HepG2 (cell line): ENCODE data around the gene MICOS13. TPM values are rescaled to one million over a fixed set of nuclear protein-coding genes. Genes with fewer than 3 reads are reported as not detected.

Experiments used
- CENPX ChIP-seq: sonication (generic); formaldehyde crosslinking; IDR thresholded peaks from 2 replicates; pipeline ENCODE4 v1.9.0; 2021; ENCODE audit warnings: mild to moderate bottlenecking, missing genetic modification reagents, moderate library complexity
- ERF ChIP-seq: IDR thresholded peaks from 2 replicates; pipeline ENCODE4 v1.6.1; 2018; ENCODE audit warnings: missing biosample characterization, missing genetic modification reagents
- MAZ ChIP-seq, 2 experiments: sonication (generic) in 1 of 2; formaldehyde crosslinking in 1 of 2; IDR thresholded peaks; 2 replicates each; pipeline versions ENCODE4 v1.5.0 to v1.6.1; 2012 to 2020; ENCODE audit warnings: low read depth in 2 of 2, mild to moderate bottlenecking in 2 of 2, borderline replicate concordance in 1 of 2, improper control_type of control experiment in 1 of 2, low read length in 1 of 2, missing genetic modification reagents in 1 of 2, moderate library complexity in 1 of 2
- NFE2L2 ChIP-seq: fragments of 150-350 bp; IDR thresholded peaks from 2 replicates; pipeline ENCODE4 v1.6.1; 2014; ENCODE audit warnings: low read length
- RORA ChIP-seq: sonication (generic); formaldehyde crosslinking; IDR thresholded peaks from 2 replicates; pipeline ENCODE4 v1.5.0; 2020; ENCODE audit warnings: mild to moderate bottlenecking, missing genetic modification reagents, moderate library complexity
- TFDP2 ChIP-seq: sonication (generic); formaldehyde crosslinking; IDR thresholded peaks from 2 replicates; pipeline ENCODE4 v1.4.0; 2020; ENCODE audit warnings: missing genetic modification reagents
- USF2 ChIP-seq, 2 experiments: sonication (generic) in 1 of 2; formaldehyde crosslinking in 1 of 2; IDR thresholded peaks; 2 replicates each; pipeline versions ENCODE4 v1.5.1 to v1.6.1; 2011 to 2020; ENCODE audit warnings: borderline replicate concordance in 1 of 2, low read depth in 1 of 2, low read length in 1 of 2, mild to moderate bottlenecking in 1 of 2, missing genetic modification reagents in 1 of 2, moderate library complexity in 1 of 2
- ZNF274 ChIP-seq: sonication (generic); formaldehyde crosslinking; IDR thresholded peaks from 2 replicates; pipeline ENCODE4 v1.5.1; 2020; ENCODE audit warnings: mild to moderate bottlenecking, missing genetic modification reagents
- ZNF629 ChIP-seq: sonication (generic); formaldehyde crosslinking; conservative IDR thresholded peaks from 2 replicates; pipeline ENCODE4 v1.5.0; 2020; ENCODE audit warnings: missing genetic modification reagents
- polyA plus RNA-seq, 8 experiments: library from polyadenylated mRNA; depleted of rRNA in 3 of 8; stranded (reverse) in 7 of 8; unstranded in 1 of 8; fragments of >200 nt; fragmentation: Illumina TruSeq in 4 of 8; extraction: Trizol in 4 of 8; gene quantifications; 2 replicates each; pipeline versions ENCODE4 v1.2.1 to v1.2.3, GENCODE V29; 2011 to 2016; ENCODE audit warnings: low read depth in 4 of 8, missing spikeins in 1 of 8, mixed read lengths in 1 of 8; ENCODE audit not compliant: insufficient read depth in 1 of 8
- total RNA-seq, 5 experiments: library from RNA; depleted of rRNA; stranded (reverse); fragments of >200 nt; fragmentation: Illumina TruSeq; extraction: Trizol; gene quantifications; 2 replicates each; pipeline ENCODE4 v1.2.3, GENCODE V29; 2016; ENCODE audit warnings: low read depth in 1 of 5
- TF ChIP-seq, protein P1 (sequence below): sonication (generic); formaldehyde crosslinking; IDR thresholded peaks from 2 replicates; pipeline ENCODE4 v1.4.0; 2020; ENCODE audit warnings: missing genetic modification reagents
- TF ChIP-seq, protein P2 (sequence below): conservative IDR thresholded peaks from 2 replicates; pipeline ENCODE4 v1.6.1; 2018; ENCODE audit warnings: missing genetic modification reagents
- TF ChIP-seq, protein P3 (sequence below): sonication (generic); formaldehyde crosslinking; IDR thresholded peaks from 2 replicates; pipeline ENCODE4 v1.4.0; 2020; ENCODE audit warnings: missing genetic modification reagents
- TF ChIP-seq, protein P4 (sequence below): IDR thresholded peaks from 2 replicates; pipeline ENCODE4 v1.6.1; 2016; ENCODE audit warnings: missing biosample characterization, missing genetic modification reagents, low read depth

The MICOS13 gene
- total and polyA plus RNA-seq, 2 of the 13 experiments (the other 11 are each of a cell fraction or from before 2014, with no cell fraction given), result 28.8 to 35.4 TPM

- TF ChIP-seq RORA (CRISPR knock-in tag) (no peak), TFDP2 (CRISPR knock-in tag) (peak; percentile 29; the same call in 1 of the 2 replicates), ERF (peak; percentile 94), ZNF629 (CRISPR knock-in tag) (no peak), USF2 (IDR thresholded peaks at IDR 0.05; ENCODE audit: low read depth, low read length) (no peak), USF2 (CRISPR knock-in tag; IDR thresholded peaks at IDR 0.05; ENCODE audit: borderline replicate concordance) (no peak), NFE2L2 (no peak), MAZ (IDR thresholded peaks at IDR 0.05; ENCODE audit: borderline replicate concordance, low read depth, low read length) (peak; percentile 40; the same call in 1 of the 2 replicates), MAZ (CRISPR knock-in tag; IDR thresholded peaks at IDR 0.05; ENCODE audit: low read depth) (peak; percentile 91), CENPX (no peak), ZNF274 (CRISPR knock-in tag) (peak; percentile 84)
- TF ChIP-seq, protein P1, sequence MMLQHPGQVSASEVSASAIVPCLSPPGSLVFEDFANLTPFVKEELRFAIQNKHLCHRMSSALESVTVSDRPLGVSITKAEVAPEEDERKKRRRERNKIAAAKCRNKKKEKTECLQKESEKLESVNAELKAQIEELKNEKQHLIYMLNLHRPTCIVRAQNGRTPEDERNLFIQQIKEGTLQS, result no peak; the same call in 1 of the 2 replicates
- TF ChIP-seq, protein P2, sequence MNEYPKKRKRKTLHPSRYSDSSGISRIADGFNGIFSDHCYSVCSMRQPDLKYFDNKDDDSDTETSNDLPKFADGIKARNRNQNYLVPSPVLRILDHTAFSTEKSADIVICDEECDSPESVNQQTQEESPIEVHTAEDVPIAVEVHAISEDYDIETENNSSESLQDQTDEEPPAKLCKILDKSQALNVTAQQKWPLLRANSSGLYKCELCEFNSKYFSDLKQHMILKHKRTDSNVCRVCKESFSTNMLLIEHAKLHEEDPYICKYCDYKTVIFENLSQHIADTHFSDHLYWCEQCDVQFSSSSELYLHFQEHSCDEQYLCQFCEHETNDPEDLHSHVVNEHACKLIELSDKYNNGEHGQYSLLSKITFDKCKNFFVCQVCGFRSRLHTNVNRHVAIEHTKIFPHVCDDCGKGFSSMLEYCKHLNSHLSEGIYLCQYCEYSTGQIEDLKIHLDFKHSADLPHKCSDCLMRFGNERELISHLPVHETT, result no peak
- TF ChIP-seq, protein P3, sequence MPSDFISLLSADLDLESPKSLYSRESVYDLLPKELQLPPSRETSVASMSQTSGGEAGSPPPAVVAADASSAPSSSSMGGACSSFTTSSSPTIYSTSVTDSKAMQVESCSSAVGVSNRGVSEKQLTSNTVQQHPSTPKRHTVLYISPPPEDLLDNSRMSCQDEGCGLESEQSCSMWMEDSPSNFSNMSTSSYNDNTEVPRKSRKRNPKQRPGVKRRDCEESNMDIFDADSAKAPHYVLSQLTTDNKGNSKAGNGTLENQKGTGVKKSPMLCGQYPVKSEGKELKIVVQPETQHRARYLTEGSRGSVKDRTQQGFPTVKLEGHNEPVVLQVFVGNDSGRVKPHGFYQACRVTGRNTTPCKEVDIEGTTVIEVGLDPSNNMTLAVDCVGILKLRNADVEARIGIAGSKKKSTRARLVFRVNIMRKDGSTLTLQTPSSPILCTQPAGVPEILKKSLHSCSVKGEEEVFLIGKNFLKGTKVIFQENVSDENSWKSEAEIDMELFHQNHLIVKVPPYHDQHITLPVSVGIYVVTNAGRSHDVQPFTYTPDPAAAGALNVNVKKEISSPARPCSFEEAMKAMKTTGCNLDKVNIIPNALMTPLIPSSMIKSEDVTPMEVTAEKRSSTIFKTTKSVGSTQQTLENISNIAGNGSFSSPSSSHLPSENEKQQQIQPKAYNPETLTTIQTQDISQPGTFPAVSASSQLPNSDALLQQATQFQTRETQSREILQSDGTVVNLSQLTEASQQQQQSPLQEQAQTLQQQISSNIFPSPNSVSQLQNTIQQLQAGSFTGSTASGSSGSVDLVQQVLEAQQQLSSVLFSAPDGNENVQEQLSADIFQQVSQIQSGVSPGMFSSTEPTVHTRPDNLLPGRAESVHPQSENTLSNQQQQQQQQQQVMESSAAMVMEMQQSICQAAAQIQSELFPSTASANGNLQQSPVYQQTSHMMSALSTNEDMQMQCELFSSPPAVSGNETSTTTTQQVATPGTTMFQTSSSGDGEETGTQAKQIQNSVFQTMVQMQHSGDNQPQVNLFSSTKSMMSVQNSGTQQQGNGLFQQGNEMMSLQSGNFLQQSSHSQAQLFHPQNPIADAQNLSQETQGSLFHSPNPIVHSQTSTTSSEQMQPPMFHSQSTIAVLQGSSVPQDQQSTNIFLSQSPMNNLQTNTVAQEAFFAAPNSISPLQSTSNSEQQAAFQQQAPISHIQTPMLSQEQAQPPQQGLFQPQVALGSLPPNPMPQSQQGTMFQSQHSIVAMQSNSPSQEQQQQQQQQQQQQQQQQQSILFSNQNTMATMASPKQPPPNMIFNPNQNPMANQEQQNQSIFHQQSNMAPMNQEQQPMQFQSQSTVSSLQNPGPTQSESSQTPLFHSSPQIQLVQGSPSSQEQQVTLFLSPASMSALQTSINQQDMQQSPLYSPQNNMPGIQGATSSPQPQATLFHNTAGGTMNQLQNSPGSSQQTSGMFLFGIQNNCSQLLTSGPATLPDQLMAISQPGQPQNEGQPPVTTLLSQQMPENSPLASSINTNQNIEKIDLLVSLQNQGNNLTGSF, result no peak; the same call in 1 of the 2 replicates
- TF ChIP-seq, protein P4, sequence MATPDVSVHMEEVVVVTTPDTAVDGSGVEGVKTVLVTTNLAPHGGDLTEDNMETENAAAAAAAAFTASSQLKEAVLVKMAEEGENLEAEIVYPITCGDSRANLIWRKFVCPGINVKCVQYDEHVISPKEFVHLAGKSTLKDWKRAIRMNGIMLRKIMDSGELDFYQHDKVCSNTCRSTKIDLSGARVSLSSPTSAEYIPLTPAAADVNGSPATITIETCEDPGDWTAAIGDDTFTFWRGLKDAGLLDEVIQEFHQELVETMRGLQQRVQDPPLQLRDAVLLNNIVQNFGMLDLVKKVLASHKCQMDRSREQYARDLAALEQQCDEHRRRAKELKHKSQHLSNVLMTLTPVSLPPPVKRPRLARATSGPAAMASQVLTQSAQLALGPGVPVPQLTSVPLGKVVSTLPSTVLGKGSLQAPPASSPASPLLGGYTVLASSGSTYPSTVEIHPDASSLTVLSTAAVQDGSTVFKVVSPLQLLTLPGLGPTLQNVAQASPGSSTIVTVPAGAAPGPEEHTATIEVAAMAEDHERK (CRISPR knock-in tag), result no peak
Observed at GRCh38 chr19:5690125-5690954, 10.0 kb upstream of the MICOS13 start, which contains the start of gene RPL36 (continued).
